GM12872 (cell line): Measurements from ENCODE around the gene KLHL3.

Experiments
- TF ChIP-seq, protein P1 (sequence below): IDR thresholded peaks from 3 replicates; pipeline ENCODE4 v1.5.1; 2011; ENCODE audit warnings: low read depth, mild to moderate bottlenecking, low read length, moderate library complexity; ENCODE audit not compliant: insufficient read depth

Gene KLHL3

DNA sequence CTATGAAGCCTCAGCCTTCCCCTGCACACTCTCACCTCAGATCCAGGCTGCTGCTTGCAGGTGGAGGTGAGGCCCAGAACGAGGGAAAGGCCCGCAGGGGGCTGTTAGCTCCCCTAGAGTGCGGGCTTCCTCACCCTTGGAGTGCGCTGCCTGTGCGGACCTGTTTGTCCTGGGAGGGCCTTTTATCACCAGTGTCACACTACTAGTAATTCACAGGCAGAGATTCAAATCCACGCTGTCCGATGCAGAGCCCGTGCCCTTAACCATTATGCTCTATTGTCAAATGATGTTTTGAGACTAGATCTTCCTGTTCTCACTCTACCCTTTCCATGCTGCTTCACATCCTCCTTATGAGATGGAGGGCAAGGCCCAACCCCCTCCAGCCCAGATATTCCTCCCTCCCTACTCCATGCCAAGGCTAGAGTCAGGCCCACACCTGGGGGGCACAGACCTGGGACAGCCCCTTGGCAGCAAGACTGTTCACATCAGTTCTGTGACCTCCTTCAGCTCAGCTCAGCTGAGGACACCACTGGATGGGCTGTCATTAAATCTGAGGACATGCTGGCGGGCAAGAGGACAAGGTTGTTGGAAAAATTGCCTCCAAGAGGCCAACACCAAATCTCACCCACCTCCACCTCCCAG is 124.0 kb downstream of the KLHL3 start:
- TF ChIP-seq, protein P1, sequence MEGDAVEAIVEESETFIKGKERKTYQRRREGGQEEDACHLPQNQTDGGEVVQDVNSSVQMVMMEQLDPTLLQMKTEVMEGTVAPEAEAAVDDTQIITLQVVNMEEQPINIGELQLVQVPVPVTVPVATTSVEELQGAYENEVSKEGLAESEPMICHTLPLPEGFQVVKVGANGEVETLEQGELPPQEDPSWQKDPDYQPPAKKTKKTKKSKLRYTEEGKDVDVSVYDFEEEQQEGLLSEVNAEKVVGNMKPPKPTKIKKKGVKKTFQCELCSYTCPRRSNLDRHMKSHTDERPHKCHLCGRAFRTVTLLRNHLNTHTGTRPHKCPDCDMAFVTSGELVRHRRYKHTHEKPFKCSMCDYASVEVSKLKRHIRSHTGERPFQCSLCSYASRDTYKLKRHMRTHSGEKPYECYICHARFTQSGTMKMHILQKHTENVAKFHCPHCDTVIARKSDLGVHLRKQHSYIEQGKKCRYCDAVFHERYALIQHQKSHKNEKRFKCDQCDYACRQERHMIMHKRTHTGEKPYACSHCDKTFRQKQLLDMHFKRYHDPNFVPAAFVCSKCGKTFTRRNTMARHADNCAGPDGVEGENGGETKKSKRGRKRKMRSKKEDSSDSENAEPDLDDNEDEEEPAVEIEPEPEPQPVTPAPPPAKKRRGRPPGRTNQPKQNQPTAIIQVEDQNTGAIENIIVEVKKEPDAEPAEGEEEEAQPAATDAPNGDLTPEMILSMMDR: no peak

DNA sequence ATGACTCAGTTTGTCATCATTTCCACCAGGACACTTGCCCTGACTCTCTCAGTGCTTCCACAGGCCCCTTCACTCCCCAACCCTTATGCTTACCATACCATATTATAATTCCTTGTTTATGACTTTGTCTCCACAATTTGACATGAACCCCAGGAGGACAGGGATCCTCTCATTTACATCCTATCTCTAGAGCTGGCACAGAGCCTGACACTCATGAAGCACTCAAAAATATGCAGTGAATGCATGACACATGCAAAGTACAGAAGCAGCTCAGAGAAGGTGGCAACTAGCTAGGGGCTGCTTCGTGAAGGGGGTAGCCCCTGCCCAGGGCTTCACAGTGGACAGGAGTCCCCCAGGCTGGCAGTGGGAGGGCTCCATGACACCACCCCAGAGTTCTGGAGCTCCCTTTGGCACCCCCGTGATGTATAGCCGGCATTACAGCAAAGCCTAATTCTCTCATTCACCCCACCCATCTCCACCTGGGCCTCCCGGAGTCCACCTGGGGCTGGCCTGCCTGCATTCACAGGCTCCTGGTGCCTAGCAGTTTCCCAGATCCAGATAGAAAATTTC is 124.8 kb downstream of the KLHL3 start:
- TF ChIP-seq, protein P1: no peak

DNA sequence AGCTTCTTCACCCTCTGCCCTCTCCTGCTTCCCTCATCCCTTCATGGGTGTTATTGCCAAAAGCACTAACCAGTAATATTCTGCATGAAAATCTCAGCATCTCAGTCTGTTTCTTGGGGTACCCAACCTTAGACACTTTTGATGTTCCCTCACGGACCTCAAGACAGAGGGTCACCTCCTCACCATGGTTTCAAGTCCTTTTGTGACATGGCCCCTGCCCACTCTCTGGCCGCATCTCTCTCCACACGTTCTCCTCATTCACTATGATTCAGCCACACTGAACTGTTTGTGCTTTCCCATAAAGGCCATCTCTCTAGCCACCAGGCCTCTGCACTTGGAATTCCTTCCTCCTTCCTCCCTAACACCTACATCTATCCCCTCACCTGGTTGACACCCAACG is 125.3 kb downstream of the KLHL3 start:
- TF ChIP-seq, protein P1: no peak

DNA sequence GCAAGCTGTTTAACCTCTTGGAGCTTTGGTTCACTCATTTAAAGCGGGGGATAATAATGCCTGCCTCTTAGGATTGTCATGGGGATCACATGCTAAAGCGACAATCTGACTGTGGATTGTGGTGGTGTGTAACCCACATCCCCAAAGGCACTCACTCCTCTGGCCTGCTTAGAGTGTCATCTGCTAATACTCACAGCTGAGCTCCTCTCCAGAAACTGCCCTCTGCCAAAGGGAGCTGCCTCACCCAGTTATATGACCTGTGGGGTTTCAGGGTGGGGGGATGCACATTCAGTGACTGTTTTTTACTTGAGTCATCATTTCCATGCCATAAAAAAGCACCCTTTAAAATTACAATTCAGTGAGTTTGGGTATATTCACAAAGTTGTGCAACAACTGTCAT is 126.8 kb downstream of the KLHL3 start:
- TF ChIP-seq, protein P1: no peak

DNA sequence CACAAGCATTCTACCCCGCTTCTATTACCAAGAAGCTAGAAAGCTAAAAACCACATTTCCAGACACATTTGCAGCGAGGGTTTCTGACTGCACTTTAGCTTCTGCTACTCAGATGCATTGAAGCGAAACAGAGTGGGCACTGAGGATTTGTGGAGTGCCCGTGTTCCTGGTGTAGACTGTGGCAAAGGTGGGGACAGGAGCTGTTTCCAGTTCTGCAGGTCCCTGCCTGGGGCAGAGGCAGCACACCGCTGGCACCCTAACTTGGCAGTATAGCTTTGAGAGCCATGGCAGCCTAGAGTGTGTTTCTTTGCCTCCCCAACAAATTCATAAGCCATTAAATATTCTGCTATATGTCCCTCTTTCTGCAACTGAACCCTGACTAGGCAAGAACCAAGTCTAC is 128.1 kb downstream of the KLHL3 start:
- TF ChIP-seq, protein P1: no peak

DNA sequence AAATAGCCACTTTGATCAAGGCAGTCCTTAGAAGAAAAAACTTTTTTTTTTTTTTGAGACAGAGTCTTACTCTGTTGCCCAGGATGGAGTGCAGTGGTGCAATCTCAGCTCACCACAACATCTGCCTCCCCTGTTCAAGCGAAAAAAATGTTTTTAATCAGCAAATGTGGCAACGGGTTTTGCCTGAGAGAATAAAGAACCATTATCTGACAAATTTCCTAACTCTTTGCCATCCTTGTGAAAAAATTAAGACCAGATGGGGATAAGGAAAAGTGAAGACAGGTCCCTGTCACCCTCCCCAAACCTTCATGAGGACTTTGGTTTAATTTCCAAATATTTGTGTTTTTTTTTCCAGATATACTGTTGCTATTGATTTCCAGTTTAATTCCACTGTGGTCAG is 129.5 kb downstream of the KLHL3 start:
- TF ChIP-seq, protein P1: no peak

DNA sequence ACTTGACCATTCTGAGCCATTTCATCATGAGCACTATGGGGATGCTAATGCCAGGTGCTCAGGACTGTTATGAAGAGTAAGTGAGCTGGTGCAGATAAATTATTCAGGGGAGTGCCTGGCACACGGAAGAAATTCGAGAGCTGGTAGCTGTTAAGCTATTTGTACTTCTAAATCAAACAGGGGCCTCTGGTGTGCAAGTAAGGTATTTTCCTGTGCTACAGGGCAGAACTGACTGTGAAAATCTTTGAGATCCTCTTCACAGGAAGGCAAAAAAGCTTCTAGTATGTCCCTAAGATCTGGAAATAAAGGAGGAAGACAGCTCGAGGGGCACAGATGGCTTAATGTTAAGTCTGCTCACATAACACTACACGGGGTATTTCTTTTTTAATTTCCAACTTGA is 130.5 kb downstream of the KLHL3 start:
- TF ChIP-seq, protein P1: no peak
